Activated T-cell treated with anti-CD3 and anti-CD28 coated beads, Interleukin-2, amount 50 U/mL, for 24 hours (primary cell): ENCODE results near the gene CST6.

Source experiments
- DNase-seq: peaks from one replicate; pipeline ENCODE4 v3.0.0-alpha.2; 2020
- H3K27ac Mint-ChIP-seq: 2 replicates; pipeline ENCODE4 v1.8.0; 2020; ENCODE audit warnings: mild to moderate bottlenecking, mixed read lengths
- H3K27me3 Mint-ChIP-seq: 2 replicates; pipeline ENCODE4 v1.8.0; 2020; ENCODE audit warnings: mixed read lengths
- H3K36me3 Mint-ChIP-seq: 2 replicates; pipeline ENCODE4 v1.8.0; 2020; ENCODE audit warnings: low read depth, mixed read lengths
- H3K4me1 Mint-ChIP-seq: 2 replicates; pipeline ENCODE4 v1.8.0; 2020; ENCODE audit warnings: low read depth, mixed read lengths
- H3K4me3 Mint-ChIP-seq: 2 replicates; pipeline ENCODE4 v1.8.0; 2020; ENCODE audit warnings: mild to moderate bottlenecking, moderate library complexity, mixed read lengths
- H3K9me3 Mint-ChIP-seq: 2 replicates; pipeline ENCODE4 v1.8.0; 2020; ENCODE audit warnings: mixed read lengths

The CST6 gene

DNA sequence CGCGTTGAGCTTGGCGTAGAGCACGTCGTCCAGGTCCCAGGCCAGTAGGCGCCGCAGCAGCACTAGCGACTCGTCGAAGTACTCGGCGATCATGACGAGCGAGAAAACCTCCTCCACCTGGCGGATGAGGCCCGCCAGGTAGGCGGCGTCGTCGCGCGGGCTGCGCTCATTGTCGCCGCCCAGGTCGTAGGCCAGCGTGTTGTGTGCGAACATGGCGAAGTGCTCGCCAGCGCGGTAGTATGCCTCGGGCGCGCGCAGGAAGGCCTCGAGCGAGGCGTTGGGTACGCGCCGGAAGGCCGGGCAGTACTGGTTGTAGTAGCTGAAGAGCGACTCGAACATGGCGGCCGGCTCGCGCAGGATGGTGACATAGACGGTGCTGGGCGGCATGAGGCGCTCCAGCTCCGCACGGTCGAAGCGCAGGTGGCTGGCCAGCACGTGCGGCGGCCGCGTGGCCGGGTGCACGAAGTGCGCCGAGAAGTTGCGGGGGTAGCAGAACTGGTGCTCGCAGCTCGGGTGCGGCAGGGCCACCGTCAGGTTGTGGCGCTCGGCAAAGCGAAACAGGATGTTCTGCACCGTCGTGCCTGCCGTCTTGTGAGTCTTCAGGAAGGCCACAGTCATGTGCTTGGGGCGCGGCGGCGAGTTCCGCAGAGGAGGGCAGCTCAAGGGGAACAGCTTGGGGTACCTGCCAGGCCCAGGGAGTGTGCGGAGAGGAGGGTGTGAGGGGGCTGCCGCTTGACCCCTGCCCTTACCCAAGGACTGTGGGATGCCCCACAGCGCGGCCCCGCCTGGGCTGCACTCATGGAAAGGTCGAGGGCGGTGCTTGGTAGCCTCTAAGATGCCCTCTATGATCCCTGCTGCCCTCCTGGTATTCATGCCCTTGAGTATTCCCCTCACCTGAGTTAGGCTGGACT, 31.4 kb downstream of the CST6 start:
- H3K36me3 Mint-ChIP-seq = no peaks in the 10 kb centered on the region
- H3K27me3 Mint-ChIP-seq = peaks cover 4% of the 10 kb centered on the region
- no peak overlapping the region for H3K4me3 Mint-ChIP-seq
- no peaks in the 10 kb centered on the region for H3K9me3 Mint-ChIP-seq
- H3K27ac Mint-ChIP-seq = no peak overlapping the region
- peaks cover 17% of the 10 kb centered on the region for H3K4me1 Mint-ChIP-seq
- DNase-seq = no peak

DNA sequence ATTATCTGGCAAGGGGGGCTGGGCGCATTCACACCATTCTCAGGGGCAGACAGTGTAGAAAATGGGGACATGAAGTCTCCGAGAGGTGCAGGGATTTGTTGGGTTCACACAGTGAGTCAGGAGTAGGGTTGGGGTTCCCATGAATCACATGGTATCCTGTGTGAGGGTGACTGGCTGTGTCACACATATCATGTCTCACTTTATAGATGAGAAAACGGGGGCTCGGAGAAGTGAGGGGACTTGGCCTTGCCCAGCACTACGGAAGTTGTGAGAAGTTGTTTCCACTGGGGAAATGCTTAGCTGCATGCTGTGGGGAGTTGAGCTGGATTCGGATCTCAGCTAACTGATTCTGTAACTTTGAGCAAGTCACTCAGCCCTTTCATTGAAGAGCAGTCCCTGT, 32.9 kb downstream of the CST6 start:
- Mint-ChIP-seq H3K4me1 (peaks cover 25% of the 10 kb centered on the region), H3K27ac (peak overlapping the region; percentile 50), H3K36me3 (no peaks in the 10 kb centered on the region), H3K4me3 (peak overlapping the region; percentile 62), H3K9me3 (no peaks in the 10 kb centered on the region), H3K27me3 (peaks cover 14% of the 10 kb centered on the region)
- no peak for DNase-seq

DNA sequence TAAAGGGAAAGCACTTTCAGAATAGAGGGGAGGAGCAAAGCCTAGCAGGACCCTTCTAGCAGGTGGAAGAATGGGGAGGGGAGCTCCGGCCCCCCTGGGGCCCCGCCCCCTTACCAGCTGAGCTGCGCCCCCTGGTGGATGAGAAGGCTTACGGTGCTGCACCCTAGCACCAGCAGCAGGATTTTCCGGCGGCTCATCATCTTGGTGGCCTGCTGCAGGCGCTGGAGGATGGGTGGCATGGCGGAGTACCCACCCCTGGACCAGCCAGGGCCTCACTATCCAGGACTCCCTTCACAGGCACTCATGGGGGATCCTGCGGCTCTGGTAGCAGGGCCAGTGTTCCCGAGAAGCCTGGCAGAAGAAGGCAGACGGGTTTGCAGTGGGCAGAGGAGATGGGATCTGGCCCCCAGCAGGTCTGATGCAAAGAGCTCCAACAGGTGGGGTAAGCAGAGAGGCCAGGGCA, 33.4 kb downstream of the CST6 start:
- peaks cover 14% of the 10 kb centered on the region for H3K27me3 Mint-ChIP-seq
- peaks cover 25% of the 10 kb centered on the region for H3K4me1 Mint-ChIP-seq
- peak overlapping the region; percentile 50 for H3K27ac Mint-ChIP-seq
- peak overlapping the region; percentile 62 for H3K4me3 Mint-ChIP-seq
- no peaks in the 10 kb centered on the region for H3K36me3 Mint-ChIP-seq
- H3K9me3 Mint-ChIP-seq = no peaks in the 10 kb centered on the region
- peak; percentile 88 for DNase-seq

DNA sequence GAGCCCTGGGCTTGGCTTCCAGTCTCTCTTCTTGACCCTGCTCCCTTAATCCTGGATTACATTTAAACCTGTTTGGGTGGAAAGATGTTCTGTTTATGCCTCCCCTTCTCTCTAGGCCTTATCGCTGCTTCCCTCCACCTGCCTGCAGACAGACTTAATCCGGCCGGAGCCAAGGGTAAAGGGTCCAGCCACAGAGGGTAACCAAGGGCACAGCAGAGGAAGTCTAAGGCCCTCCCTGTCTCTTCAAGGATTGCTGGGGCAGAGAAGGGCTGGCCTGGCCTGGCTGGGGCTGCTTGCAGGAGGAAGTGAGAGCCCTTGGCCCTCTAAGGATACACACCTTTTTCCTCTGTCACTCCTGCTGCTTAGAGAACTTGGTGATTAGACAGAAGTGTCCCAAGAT, 35.1 kb downstream of the CST6 start:
- Mint-ChIP-seq H3K9me3 (no peaks in the 10 kb centered on the region), H3K36me3 (no peaks in the 10 kb centered on the region), H3K27me3 (peaks cover 14% of the 10 kb centered on the region), H3K4me1 (peaks cover 36% of the 10 kb centered on the region), H3K27ac (no peak overlapping the region), H3K4me3 (no peak overlapping the region)
- DNase-seq = no peak

DNA sequence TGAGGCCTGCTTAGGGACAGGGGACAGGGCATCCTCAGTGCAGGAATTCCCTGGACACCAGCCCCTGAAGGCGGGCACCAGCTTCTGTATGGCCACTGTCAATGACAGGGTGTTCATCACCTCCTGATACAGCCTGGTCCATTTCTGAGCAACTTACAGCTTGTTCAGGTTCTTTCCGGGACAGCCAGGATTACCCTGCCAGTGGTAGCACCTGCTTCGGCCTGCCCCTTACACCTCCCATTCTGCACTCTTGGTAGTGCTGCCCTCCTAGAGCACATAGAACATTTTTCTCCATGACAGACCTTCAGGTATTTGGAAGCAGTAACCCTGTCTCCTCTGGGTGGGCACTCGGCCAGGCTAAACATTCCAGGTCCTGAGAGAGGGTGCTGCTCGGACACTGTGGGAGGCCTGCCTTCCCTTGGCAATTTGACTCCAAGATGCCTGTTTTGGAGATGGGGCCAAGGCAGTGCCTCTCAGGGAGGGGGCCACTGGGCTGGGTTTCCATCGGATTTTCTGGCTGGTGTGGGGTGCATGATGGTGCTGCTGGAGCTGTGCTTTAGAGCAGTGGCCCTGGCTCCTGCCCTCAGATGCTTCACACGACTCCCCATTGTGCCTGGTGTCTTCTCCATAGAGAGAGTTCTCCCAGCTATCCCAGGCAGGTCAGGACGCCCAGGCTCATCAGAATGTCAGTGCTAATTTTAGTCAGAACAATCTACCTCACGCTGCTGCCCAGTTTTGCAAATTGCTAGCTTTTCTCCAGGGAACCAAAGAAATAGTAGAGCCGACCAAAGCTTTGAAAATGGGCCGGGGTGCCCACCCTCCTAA, 35.9 kb downstream of the CST6 start:
- no peaks in the 10 kb centered on the region for H3K9me3 Mint-ChIP-seq
- H3K4me1 Mint-ChIP-seq = peaks cover 39% of the 10 kb centered on the region
- peaks cover 14% of the 10 kb centered on the region for H3K27me3 Mint-ChIP-seq
- no peak overlapping the region for H3K4me3 Mint-ChIP-seq
- no peak for DNase-seq
- H3K36me3 Mint-ChIP-seq = peaks cover 7% of the 10 kb centered on the region
- H3K27ac Mint-ChIP-seq = no peak overlapping the region

DNA sequence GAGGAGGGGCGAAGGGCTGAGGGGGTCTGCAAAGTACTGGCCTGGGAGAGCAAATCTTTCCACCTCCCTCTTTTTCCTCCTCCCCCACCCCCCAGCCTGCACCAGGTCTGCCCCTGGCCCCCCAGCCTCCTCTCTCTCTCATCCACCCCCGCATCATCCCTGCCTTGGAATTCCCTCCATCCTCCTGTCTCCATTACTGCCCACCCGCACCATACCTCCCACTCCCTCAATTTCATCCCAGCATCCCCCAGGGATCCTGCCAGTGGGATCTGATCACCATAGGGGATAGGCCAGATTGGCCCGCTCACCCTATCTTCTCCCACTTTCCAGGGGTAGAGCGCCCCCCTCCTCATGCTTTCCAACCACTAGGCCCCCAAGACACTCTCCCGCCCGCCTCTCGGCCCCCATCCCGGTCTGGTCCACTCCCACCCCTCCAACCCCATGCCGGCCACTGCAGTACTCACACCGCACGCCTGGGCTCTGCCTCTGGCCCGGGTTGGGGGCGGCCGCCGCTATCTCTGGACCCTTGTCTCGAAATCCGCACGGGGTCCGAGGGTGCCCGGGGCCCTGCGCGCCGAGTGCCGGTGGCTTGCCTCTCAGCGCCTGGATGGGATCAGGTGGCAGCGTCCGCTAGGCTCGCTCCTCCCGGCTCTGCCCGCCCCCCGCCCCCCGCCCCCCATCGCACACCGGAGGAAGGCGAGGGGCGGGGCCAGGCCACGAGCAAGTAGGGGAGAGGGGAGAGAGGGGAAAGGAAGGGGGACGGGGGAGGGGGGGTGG, 36.9 kb downstream of the CST6 start, which contains the start of gene GAL3ST3:
Gene GAL3ST3, minus strand, starts transcription at position 615 of the 777 bp plus-strand sequence. CDS start 3,746 bp downstream, outside the sequence.
- H3K36me3 Mint-ChIP-seq = peaks cover 17% of the 10 kb centered on the region
- H3K4me1 Mint-ChIP-seq = peaks cover 49% of the 10 kb centered on the region
- DNase-seq = no peak
- peaks cover 14% of the 10 kb centered on the region for H3K27me3 Mint-ChIP-seq
- peak within 1 kb of the TSS; percentile 35 for H3K4me3 Mint-ChIP-seq
- H3K9me3 Mint-ChIP-seq = no peaks in the 10 kb centered on the region
- no peak within 1 kb of the TSS for H3K27ac Mint-ChIP-seq

DNA sequence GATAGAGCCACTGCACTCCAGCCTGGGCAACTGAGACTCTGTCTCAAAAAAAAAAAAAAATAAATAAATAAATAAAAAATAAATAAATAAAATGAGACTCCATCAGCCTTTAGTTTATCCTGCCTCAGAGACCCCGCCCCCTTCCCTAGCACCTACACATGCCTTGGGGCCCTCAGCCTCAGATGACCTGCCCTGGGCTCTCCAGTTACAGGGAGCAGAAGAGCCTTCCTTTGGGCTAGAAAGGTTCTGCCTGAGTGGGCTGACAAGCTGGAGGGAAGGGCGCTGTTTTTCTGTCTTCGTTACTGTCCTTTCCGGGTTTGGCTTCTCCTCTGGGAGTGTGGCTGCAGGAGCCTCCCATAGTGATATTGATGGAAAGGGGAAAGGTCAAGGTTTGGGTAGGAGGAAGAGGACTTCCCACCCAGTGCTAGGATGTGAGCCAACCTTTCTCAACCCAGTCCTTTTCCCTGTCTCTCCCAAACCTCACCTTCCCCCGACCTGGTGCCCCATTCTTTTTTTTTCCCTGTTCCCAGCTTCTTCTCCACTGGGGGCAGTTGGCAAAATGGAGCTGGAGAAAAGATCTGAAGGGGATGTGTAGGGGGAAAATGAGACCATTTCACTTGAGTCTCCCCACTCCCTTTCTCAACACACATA, 38.9 kb downstream of the CST6 start:
- H3K27ac Mint-ChIP-seq = peak overlapping the region; percentile 99
- H3K36me3 Mint-ChIP-seq = peaks cover 34% of the 10 kb centered on the region
- DNase-seq = no peak
- H3K27me3 Mint-ChIP-seq = peaks cover 14% of the 10 kb centered on the region
- peaks cover 43% of the 10 kb centered on the region for H3K4me1 Mint-ChIP-seq
- no peaks in the 10 kb centered on the region for H3K9me3 Mint-ChIP-seq
- H3K4me3 Mint-ChIP-seq = peak overlapping the region; percentile 100

DNA sequence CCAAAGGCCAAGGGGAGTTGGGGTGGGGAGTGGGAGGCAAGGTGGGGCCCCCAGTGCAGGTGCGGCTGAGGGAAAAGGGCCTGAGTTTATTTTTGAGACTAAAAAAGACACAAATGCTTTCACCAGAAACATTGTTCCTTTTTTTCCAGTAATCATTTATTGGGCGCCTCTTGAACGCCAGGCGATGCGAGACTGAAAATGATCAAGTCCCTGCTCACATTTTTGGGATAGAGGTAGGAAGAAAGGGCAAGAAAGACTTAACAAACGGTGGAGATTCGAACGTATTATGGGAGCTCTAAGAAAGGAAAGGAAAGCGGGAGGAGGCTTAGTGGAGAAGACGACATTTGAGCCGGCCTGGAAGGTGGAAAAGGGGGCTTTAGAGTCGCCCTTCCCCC, 39.6 kb downstream of the CST6 start:
- Mint-ChIP-seq H3K4me3 (peak overlapping the region; percentile 100), H3K9me3 (no peaks in the 10 kb centered on the region), H3K27ac (peak overlapping the region; percentile 99), H3K4me1 (peaks cover 42% of the 10 kb centered on the region), H3K36me3 (peaks cover 41% of the 10 kb centered on the region), H3K27me3 (peaks cover 14% of the 10 kb centered on the region)
- DNase-seq = no peak

DNA sequence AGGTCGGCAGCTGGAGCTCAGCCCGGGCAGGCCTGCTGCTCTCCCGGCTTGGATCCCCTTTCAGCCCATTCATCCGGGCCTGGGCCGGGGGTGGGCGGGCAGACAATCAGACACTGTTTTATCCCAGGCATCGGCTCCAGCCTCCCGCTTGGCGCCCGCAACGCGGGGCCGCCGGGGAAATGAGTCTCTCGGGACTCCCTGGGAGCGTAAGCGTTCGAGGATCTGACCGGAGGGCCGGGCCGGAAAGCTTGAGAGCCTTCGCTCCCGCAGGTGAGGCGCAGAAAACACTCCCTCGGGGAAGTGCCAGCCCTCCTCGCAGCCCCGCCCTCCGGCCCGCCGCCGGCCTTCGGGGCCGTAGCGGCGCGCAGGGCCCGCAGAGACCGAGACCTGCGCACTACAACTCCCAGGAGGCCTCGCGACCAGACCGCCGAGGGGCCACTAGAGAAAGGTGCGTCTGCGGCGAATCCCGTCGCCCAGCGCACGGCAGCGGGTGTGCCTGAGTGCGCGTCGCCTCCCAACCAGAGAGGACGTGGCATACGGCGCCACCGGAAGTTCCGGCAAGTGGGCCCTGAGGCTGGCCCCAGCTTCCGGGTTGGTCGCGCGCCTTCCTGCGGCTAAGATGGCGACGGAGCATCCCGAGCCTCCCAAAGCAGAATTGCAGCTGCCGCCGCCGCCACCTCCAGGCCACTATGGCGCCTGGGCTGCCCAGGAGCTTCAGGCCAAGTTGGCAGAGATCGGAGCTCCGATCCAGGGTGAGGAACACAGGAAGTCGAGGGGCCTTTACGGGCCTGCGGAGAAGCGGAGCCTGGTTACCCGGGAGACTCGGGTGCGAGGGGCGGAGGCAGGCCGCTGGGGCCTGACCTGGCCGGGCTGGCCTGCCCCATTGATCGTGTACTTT, 40.2 kb downstream of the CST6 start, which contains the start of gene SF3B2:
Gene SF3B2, plus strand, starts transcription at position 599 of the 898 bp plus-strand sequence. Its CDS starts 21 bp downstream, at position 620.
- Mint-ChIP-seq H3K27me3 (peaks cover 14% of the 10 kb centered on the region), H3K36me3 (peaks cover 47% of the 10 kb centered on the region), H3K4me1 (peaks cover 42% of the 10 kb centered on the region), H3K4me3 (peak within 1 kb of the TSS; percentile 100), H3K27ac (peak within 1 kb of the TSS; percentile 99), H3K9me3 (no peaks in the 10 kb centered on the region)
- peak; percentile 95 for DNase-seq

DNA sequence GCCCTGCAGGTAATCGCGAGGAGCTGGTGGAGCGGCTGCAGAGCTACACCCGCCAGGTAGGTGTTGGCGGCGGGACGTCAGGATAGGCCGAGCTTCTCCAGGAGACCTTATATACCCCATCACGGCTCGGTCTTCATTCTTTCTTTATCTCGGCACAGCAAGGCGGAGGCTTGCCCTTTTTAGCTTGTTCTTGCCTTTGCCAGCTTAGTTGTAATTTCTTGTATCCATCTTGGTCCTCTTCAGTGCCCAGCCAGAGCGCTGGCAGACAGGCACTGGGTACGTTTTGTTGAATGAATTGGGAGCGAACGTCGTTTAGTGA, 40.8 kb downstream of the CST6 start:
- peaks cover 53% of the 10 kb centered on the region for H3K36me3 Mint-ChIP-seq

DNA sequence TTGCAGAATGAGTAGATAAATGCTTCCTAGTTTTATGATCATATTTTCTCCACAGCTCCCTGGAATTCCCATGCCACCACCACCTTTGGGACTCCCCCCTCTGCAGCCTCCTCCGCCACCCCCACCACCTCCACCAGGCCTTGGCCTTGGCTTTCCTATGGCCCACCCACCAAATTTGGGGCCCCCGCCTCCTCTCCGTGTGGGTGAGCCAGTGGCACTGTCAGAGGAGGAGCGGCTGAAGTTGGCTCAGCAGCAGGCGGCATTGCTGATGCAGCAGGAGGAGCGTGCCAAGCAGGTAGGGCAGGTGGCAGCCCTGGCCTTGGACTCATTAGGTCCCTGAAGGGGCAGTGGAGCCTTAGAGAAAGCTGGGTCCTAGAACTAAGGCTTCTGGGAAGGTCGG, 43.2 kb downstream of the CST6 start:
- Mint-ChIP-seq H3K27me3 (no peaks in the 10 kb centered on the region), H3K36me3 (peaks cover 77% of the 10 kb centered on the region), H3K4me1 (peaks cover 51% of the 10 kb centered on the region), H3K4me3 (no peak overlapping the region), H3K27ac (peak overlapping the region; percentile 84), H3K9me3 (no peaks in the 10 kb centered on the region)
- no peak for DNase-seq

More for the DNA sequence above, 40.8 kb downstream of the CST6 start:
- no peak for DNase-seq
- Mint-ChIP-seq H3K4me1 (peaks cover 42% of the 10 kb centered on the region), H3K9me3 (no peaks in the 10 kb centered on the region), H3K27ac (peak overlapping the region; percentile 99), H3K27me3 (peaks cover 14% of the 10 kb centered on the region), H3K4me3 (peak overlapping the region; percentile 100)

DNA sequence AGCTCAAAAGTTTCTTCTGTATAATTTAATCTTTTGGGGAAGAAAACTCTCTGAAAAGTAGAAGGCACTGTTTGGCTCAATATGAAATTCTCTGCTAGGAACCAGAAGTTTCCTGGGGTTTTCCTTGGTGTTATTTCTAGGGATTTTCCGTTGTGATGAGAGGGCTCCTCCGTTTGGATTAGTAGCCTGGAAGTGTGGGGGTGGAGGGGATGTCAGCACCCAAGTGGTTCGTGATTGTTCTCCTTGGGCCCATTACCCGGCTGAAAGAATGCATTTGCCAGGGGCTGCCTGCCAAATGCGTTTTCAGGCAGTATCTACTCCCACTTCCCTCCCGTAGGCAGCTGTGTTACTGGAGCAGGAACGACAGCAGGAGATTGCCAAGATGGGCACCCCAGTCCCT, 44.7 kb downstream of the CST6 start:
- Mint-ChIP-seq H3K27ac (peak overlapping the region; percentile 29), H3K9me3 (no peaks in the 10 kb centered on the region), H3K36me3 (peaks cover 92% of the 10 kb centered on the region), H3K4me1 (peaks cover 55% of the 10 kb centered on the region), H3K4me3 (no peak overlapping the region), H3K27me3 (no peaks in the 10 kb centered on the region)
- no peak for DNase-seq
